Activated CD4-positive, alpha-beta T cell treated with anti-CD3 and anti-CD28 coated beads, Interleukin-2, amount 10 ng/mL, durations not matched to agents 7 days and 5 days (primary cell): ENCODE data around the gene SAMD14. TPM values are rescaled to one million over a fixed set of nuclear protein-coding genes. Genes with fewer than 3 reads are reported as not detected.
A peak's percentile ranks its signal among the peaks of the same experiment; 100 is the strongest.

ENCODE experiments used
- CTCF ChIA-PET: fragments of 350-600 bp; sonication (Branson Sonifier 250); formaldehyde crosslinking; loops from one replicate; lab custom pipeline; 2021; ENCODE audit warnings: antibody characterized with exemption; lab: Charles Lee
- POLR2A ChIA-PET: fragments of 350-600 bp; sonication (Branson Sonifier 250); formaldehyde crosslinking; loops from one replicate; lab custom pipeline; 2021; ENCODE audit warnings: antibody characterized with exemption; lab: Charles Lee
- DNase-seq: peaks from one replicate; pipeline ENCODE4 v3.0.0-alpha.2; 2020
- H3K27ac Mint-ChIP-seq: one replicate; pipeline ENCODE4 v1.8.0; 2021; ENCODE audit warnings: mild to moderate bottlenecking, moderate library complexity, mixed read lengths
- H3K27me3 Mint-ChIP-seq: one replicate; pipeline ENCODE4 v1.8.0; 2021; ENCODE audit warnings: mixed read lengths
- H3K36me3 Mint-ChIP-seq: one replicate; pipeline ENCODE4 v1.8.0; 2021; ENCODE audit warnings: low read depth, mixed read lengths
- H3K4me1 Mint-ChIP-seq: one replicate; pipeline ENCODE4 v1.8.0; 2021; ENCODE audit warnings: mixed read lengths
- H3K4me3 Mint-ChIP-seq: one replicate; pipeline ENCODE4 v1.8.0; 2021; ENCODE audit warnings: mild to moderate bottlenecking, moderate library complexity, mixed read lengths
- H3K9me3 Mint-ChIP-seq: one replicate; pipeline ENCODE4 v1.8.0; 2021; ENCODE audit warnings: mixed read lengths
- total RNA-seq, 2 experiments: library from RNA; stranded (reverse); gene quantifications; one replicate each; pipeline ENCODE4 v1.2.3, GENCODE V29; 2021

Gene SAMD14
- total RNA-seq, 2 experiments from 2014 or later: 0.07 to 0.23 TPM

DNA sequence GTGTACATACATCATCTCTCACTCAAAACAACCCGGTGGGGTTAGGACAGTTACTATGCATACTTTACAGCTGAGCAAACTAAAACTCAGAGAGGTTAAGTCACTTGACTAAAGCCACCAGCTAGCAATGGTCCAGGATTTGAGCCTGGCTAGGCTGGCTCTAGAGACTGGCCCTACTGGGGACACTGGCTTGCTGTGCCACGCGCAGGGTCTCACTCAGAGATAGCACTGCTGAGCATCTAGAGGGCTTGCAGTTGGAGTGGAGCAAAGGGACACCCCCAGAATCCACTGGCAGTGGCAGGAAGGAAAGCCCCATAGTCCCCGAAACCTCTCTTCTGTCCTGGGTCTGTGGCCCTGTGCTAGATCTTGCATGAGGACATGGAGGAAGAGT, 11.1 kb downstream of the SAMD14 start:
- no peak for DNase-seq
- ChIA-PET POLR2A (no interaction called here), CTCF (interaction anchor here (0.6 to 3.9 kb wide), 6 partner anchors 9 to 171 kb away, joined by 3 to 17 read pairs (median 7); partner anchors contain the start of gene SAMD14)
- no peak overlapping the region for H3K4me3 Mint-ChIP-seq
- H3K27ac Mint-ChIP-seq: no peak overlapping the region
- no peaks in the 10 kb centered on the region for H3K9me3 Mint-ChIP-seq
- peaks cover 7% of the 10 kb centered on the region for H3K4me1 Mint-ChIP-seq
- no peaks in the 10 kb centered on the region for H3K36me3 Mint-ChIP-seq
- H3K27me3 Mint-ChIP-seq: peaks cover 59% of the 10 kb centered on the region

DNA sequence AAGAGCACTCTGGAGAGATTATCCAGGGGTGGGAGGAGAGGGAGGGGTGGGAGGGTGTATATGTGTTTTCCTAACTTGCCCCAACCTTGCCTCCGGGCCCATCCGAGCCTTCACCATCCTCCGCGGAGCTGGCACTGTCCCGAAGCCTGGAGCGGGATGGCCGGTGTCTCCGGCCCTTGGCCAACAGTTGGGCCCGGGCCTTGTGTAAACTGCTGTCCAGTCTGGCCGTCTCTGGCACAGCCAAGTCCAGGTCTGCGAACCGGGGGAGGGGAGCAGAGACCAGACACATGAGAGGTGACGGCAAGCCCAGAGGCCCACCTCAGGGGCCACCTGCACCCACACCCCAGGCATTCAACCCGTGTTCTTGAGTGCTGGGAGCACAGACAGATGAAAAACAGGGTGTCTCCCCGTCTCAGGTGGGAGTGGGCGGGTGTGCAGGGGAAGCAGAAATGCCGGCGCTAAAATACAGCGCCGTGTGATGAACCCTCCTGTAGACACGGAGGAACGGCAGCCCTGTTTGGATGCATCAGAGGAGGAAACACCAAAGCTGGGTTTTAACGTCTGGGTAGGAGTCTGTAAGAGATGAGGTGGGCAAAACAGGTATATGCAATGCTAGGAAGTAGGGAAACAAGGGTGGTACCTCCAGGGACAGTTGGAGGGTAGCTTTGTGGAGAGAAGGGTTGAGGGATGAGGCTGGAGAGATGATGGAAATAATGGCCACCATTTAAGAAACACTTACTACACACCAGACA, 11.7 kb downstream of the SAMD14 start:
- Mint-ChIP-seq H3K27me3 (peaks cover 59% of the 10 kb centered on the region), H3K4me3 (no peak overlapping the region)

DNA sequence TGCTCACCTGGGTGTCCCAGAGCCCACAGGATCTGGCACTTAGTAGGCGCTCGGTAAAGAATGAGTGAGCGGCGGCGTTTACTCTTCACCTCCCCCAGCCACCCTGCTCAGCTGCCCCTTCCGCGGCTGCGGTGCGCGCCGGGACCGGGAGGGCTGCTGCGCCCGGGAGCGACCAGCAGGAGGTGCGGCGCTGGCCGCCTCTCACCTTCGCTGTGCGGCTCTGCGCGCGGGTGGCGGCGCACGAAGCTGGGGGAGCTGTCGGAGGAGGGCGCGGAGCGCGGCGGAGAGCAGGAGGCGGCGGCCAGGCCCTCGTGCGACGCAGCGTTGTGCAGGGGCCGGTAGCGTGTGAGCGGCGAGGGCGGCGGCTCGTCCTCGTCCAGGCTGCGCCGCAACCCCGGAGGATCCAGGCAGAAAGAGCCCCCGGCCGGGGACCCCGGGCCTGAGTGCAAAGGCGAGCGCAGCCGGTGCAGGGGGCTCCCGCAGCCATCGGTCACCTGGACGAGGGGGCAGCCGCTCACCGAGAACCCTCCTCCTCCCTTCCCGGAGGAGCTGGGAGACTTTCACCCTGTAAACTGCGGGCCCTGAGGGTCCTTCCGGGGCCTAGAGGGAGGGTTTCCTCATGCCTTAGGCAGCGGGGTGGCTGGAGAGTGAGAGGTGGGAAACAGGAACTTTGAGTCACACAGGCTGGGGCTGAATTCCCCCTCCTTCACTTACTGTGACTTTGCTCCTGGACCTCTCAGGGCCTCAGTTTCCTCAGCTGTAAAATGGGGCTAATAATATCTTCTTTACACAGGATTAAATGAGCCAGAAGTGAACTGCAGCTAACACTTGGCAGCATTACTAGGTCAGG, 12.5 kb downstream of the SAMD14 start:
- Mint-ChIP-seq H3K9me3 (no peaks in the 10 kb centered on the region), H3K4me1 (peaks cover 7% of the 10 kb centered on the region), H3K36me3 (no peaks in the 10 kb centered on the region), H3K4me3 (no peak overlapping the region), H3K27me3 (peaks cover 56% of the 10 kb centered on the region), H3K27ac (no peak overlapping the region)
- DNase-seq: peak; percentile 60
- CTCF ChIA-PET: interaction anchor here (0.6 to 3.9 kb wide), 23 partner anchors 8 to 244 kb away, joined by 3 to 17 read pairs (median 3); partner anchors contain the start of gene SAMD14
- POLR2A ChIA-PET: interaction anchor here (0.6 kb wide), 1 partner anchor 52 kb away, joined by 3 read pairs; no protein-coding TSS in a partner anchor

More for the DNA sequence above, 11.7 kb downstream of the SAMD14 start:
- POLR2A ChIA-PET: no interaction called here
- no peak overlapping the region for H3K27ac Mint-ChIP-seq
- no peaks in the 10 kb centered on the region for H3K9me3 Mint-ChIP-seq
- H3K36me3 Mint-ChIP-seq: no peaks in the 10 kb centered on the region
- H3K4me1 Mint-ChIP-seq: peaks cover 7% of the 10 kb centered on the region
- DNase-seq: no peak
- CTCF ChIA-PET: interaction anchor here (0.8 to 3.9 kb wide), 12 partner anchors 9 to 180 kb away, joined by 3 to 17 read pairs (median 4); partner anchors contain the start of gene SAMD14

GRCh38 chr17:50115756-50116155, 14.2 kb downstream of the SAMD14 start:
- Mint-ChIP-seq H3K27me3 (peaks cover 51% of the 10 kb centered on the region), H3K9me3 (no peaks in the 10 kb centered on the region), H3K27ac (no peak overlapping the region), H3K4me1 (peaks cover 7% of the 10 kb centered on the region), H3K36me3 (no peaks in the 10 kb centered on the region), H3K4me3 (no peak overlapping the region)
- POLR2A ChIA-PET: no interaction called here
- no peak for DNase-seq
- CTCF ChIA-PET: interaction anchor here (0.6 to 2.7 kb wide), 8 partner anchors 11 to 284 kb away, joined by 3 to 8 read pairs (median 4); no protein-coding TSS in a partner anchor

DNA sequence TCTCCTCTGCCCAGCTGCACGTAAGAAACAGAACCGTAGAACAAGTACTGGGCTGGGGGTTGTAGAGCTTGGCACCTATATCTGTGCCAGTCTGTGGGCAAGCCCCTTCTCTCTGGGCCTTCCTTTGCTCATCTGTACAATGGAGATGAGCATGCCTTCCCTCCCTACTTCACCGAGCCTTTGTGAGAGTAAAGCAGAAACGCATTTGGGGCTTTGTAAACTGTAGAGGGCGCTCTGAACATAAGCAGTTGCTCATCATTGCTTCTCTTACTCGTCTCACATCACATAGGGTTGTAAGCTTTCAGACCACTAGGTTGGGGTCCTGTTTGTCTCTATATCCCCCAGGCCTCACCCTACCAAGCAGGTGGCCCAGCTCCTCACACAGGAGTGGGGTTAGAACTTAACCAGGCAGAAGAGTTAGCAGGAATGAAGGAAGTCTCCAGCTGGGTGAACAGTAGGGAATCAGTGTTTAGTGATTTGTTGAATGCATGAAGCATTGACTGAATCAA, 15.1 kb downstream of the SAMD14 start:
- CTCF ChIA-PET: interaction anchor here (0.8 to 2.7 kb wide), 8 partner anchors 12 to 158 kb away, joined by 3 to 8 read pairs (median 4); no protein-coding TSS in a partner anchor
- H3K9me3 Mint-ChIP-seq: no peaks in the 10 kb centered on the region

GRCh38 chr17:50114401-50114800, 15.6 kb downstream of the SAMD14 start:
- Mint-ChIP-seq H3K36me3 (no peaks in the 10 kb centered on the region), H3K4me3 (no peak overlapping the region), H3K27me3 (peaks cover 38% of the 10 kb centered on the region), H3K9me3 (no peaks in the 10 kb centered on the region), H3K4me1 (peaks cover 7% of the 10 kb centered on the region), H3K27ac (no peak overlapping the region)
- ChIA-PET CTCF (interaction anchor here (0.9 to 2.7 kb wide), 6 partner anchors 12 to 158 kb away, joined by 3 to 8 read pairs (median 4); no protein-coding TSS in a partner anchor), POLR2A (no interaction called here)
- DNase-seq: no peak

More for the DNA sequence above, 15.1 kb downstream of the SAMD14 start:
- peak; percentile 60 for DNase-seq
- Mint-ChIP-seq H3K4me3 (no peak overlapping the region), H3K36me3 (no peaks in the 10 kb centered on the region), H3K4me1 (peaks cover 7% of the 10 kb centered on the region), H3K27me3 (peaks cover 43% of the 10 kb centered on the region), H3K27ac (no peak overlapping the region)
- POLR2A ChIA-PET: no interaction called here

GRCh38 chr17:50113624-50114320, 16.2 kb downstream of the SAMD14 start:
- Mint-ChIP-seq H3K27ac (no peak overlapping the region), H3K4me3 (no peak overlapping the region), H3K36me3 (peaks cover 2% of the 10 kb centered on the region), H3K4me1 (peaks cover 7% of the 10 kb centered on the region), H3K27me3 (peaks cover 32% of the 10 kb centered on the region), H3K9me3 (no peaks in the 10 kb centered on the region)
- no peak for DNase-seq
- CTCF ChIA-PET: interaction anchor here (0.5 to 1.3 kb wide), 4 partner anchors 13 to 37 kb away, joined by 3 to 4 read pairs (median 4); no protein-coding TSS in a partner anchor
- POLR2A ChIA-PET: no interaction called here

DNA sequence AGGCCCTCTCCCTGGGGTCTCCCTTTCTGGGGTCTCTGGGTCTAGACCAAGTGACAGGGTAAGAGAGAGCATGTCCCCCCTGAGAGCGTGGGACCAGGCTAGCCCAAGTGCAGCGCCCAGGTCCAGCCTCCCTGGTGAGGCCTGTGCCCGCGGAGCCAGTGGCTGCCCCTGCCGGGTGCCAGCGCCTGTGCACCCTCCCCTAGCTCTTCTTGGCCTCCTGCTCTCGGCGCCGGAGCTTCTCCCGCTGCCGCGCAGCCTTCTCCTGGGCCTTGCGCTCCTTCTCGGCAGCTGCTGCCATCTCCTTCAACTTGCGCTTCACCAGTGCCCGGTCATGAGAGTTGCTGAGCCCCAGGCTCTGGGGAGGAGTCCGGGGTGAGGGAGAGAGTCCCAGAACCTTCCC, 17.3 kb downstream of the SAMD14 start:
- ChIA-PET POLR2A (no interaction called here), CTCF (interaction anchor here (0.9 to 1.9 kb wide), 5 partner anchors 12 to 88 kb away, joined by 3 to 6 read pairs (median 3); no protein-coding TSS in a partner anchor)
- peaks cover 21% of the 10 kb centered on the region for H3K27me3 Mint-ChIP-seq
- DNase-seq: no peak
- H3K36me3 Mint-ChIP-seq: peaks cover 4% of the 10 kb centered on the region
- no peaks in the 10 kb centered on the region for H3K9me3 Mint-ChIP-seq
- peaks cover 7% of the 10 kb centered on the region for H3K4me1 Mint-ChIP-seq
- H3K27ac Mint-ChIP-seq: no peak overlapping the region
- H3K4me3 Mint-ChIP-seq: no peak overlapping the region

- no peak overlapping the region for H3K27ac Mint-ChIP-seq
- H3K4me3 Mint-ChIP-seq: no peak overlapping the region
- H3K9me3 Mint-ChIP-seq: no peaks in the 10 kb centered on the region
- CTCF ChIA-PET: interaction anchor here (0.9 to 1.9 kb wide), 6 partner anchors 11 to 88 kb away, joined by 3 to 16 read pairs (median 5); no protein-coding TSS in a partner anchor
- POLR2A ChIA-PET: no interaction called here
- peaks cover 4% of the 10 kb centered on the region for H3K4me1 Mint-ChIP-seq
- H3K36me3 Mint-ChIP-seq: peaks cover 4% of the 10 kb centered on the region
- peaks cover 17% of the 10 kb centered on the region for H3K27me3 Mint-ChIP-seq
- DNase-seq: no peak
Measured at GRCh38 chr17:50111673-50112655, 18.0 kb downstream of the SAMD14 start.

DNA sequence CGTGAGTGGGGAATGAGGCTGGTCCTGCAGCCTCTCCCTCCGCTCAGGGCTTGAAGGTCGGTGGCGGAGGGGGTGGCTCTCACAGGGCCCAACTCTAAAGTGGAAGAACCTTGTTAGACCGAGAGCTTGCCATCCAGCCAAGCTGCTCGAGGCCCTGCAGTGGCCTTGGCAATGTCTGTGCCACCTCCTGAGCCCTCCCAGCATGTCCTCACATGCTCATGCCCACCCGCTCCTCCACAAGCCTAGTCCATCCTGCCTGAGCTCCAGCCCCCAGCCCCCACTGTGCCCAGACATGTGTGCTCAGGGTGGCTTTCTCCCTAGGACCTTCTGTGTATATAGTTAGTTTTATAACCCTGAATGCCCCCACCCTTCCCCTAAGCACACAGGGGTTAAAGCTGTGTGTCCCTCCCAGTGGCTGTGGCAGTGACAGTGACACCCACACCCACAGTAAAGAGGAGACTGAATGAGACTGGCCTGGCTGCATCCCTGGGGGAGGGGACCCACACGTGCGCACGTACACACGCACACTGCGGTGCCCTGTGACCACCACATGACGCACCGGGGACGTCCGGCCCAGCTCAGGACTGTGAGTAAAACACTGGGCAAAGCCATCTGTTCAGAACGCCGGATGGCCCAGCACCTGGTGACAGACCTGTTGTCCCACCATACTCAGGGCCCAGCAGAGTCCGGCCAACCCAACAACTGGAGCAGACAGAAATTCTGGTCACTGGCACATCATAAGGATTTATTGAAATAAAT, 19.2 kb downstream of the SAMD14 start:
- peak overlapping the region; percentile 19 for H3K27ac Mint-ChIP-seq

More for the DNA sequence above, 19.2 kb downstream of the SAMD14 start:
- H3K9me3 Mint-ChIP-seq: no peaks in the 10 kb centered on the region
- DNase-seq: no peak
- H3K27me3 Mint-ChIP-seq: peaks cover 7% of the 10 kb centered on the region
- H3K4me3 Mint-ChIP-seq: no peak overlapping the region
- peaks cover 4% of the 10 kb centered on the region for H3K36me3 Mint-ChIP-seq
- CTCF ChIA-PET: interaction anchor here (1.5 to 1.9 kb wide), 3 partner anchors 12 to 89 kb away, joined by 5 to 16 read pairs (median 6); no protein-coding TSS in a partner anchor
- POLR2A ChIA-PET: no interaction called here
- no peaks in the 10 kb centered on the region for H3K4me1 Mint-ChIP-seq
